Embryonic facial prominence (tissue), 1 donor: ENCODE results near the gene TAGLN2.

Experiments
- DNase-seq: peaks from one replicate; pipeline ENCODE4 v3.0.0-alpha.2; 2016; ENCODE audit errors: extremely low spot score

TAGLN2 gene

DNA sequence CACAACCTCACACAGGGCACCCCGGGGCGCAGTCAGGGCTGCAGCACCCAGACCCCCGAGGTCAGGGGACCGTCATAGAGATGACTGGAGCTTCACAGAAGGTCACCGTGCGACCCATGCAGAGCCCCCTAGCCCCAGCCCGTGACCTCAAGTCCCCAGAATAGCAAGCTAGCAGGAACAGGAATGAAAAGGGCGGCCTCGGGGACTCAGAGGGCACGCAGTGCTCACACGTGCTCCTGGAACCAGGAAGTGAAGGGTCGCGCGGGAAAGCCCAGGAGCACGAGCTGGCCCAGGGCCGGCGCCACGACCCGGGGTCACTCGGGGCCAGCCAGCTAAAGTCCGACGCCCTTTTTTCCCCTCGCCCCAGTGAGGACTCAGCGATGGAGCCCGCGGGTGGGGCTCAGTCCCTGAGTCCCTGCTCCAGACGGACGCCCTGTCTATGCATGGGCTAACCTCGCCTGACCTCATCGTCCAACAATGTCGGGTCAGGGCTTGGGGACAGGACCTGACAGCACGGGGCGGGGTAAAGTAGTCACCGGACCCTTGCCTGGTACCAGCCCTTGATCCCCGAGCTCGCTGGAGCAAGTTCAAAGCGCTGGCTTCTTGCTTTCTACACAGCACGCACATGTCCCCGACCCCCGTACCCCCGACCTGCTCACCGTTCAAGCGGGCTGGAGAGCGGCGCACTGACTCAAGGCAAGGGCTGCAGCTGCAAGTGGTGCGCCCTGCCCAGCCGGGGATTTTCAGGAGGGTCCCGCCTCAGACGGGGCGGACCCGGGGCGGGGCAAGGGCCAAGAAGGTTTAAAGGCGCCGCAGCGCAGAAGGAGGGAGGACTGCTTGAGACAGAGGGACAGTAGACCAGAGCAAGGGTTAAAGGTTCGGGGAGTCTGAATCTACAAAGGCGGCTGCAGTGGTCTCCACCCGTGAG lies at the start of gene TAGLN2:
TAGLN2 (minus strand) TSS at position 717 of the 928 bp plus-strand sequence. CDS start 4,998 bp downstream, outside the sequence.
- peak; percentile 80 for DNase-seq

GRCh38 chr1:159974350-159974965 lies 49.2 kb upstream of the TAGLN2 start:
- no peak for DNase-seq

- no peak for DNase-seq
These were observed 48.1 kb upstream of the TAGLN2 start for GRCh38 chr1:159973350-159973940.

- DNase-seq, result no peak
These were observed 47.3 kb upstream of the TAGLN2 start for GRCh38 chr1:159972443-159973205.

DNA sequence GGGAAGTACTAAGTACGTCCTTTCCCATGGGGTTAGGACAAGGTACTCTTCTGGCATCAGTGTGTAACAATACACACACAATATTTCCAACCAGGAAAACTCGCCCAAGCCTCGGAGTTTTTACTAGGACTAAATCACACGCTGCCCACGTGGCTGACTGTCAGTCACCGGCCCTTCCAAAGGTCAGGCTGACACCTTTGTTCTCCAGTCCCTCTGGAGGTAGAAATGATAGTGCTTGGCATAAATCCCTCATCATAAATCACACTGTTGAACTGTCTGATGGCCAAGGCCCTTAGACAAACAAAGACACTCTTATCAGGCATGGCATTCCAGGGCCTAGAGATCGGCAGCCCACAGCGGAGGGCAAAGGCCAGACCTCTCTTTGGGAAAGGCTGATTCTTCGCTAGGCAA lies 45.6 kb upstream of the TAGLN2 start:
- DNase-seq, result no peak

GRCh38 chr1:159968901-159969300 lies 43.6 kb upstream of the TAGLN2 start:
- DNase-seq, result no peak

GRCh38 chr1:159965263-159965662 lies 40.0 kb upstream of the TAGLN2 start:
- DNase-seq, result no peak

GRCh38 chr1:159964144-159964543 lies 38.8 kb upstream of the TAGLN2 start:
- DNase-seq, result no peak

DNA sequence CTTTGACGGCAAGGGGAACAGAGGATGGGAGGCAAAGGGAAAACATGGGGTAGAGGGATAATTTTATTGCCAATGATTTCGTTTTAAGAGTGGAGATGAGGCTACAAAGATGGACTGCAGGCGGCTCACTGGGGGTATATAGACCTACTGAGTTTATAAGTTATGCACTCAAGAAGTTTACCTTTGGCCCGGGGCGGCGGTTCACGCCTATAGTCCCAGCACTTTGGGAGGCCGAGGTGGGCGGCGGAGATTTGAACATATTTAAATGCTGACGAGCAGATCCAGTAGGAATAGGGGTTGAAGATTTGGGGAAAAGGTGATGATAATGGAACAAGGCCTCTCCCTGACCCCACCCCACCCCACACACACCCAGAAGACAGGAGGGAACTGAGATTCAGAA lies 36.9 kb upstream of the TAGLN2 start:
- no peak for DNase-seq

- DNase-seq, result no peak
These were observed 36.3 kb upstream of the TAGLN2 start for GRCh38 chr1:159961636-159962035.

DNA sequence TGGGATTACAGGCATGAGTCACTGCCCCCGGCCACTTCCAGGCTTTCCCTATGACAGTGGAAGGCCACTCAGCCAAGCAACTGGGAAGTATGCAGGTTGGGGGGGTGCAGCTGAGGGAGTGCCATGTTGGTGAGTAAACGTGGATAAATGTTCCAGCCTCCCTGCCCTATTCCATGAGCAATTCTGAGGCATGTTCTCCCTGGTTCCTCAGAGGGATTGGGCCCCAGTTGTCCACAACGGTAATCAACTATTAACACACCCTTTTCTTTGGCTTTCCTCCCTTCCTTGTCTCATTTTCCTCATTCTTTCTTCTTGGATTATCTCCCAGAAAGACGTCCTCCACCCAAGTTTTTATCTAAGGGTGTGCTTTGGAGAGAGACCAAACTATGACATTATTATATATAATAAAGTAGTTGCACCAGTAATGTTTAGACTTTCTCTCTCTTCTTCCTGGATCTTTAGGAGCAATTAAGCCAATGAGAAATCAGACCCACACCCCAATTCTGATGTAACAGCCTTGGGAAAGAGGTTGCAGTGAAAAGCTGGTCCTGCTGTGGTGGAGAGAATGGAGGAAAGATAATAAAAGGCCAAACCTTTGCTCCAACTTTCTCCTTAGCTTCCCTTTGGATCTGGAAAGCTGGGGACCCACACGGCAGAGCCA lies 35.5 kb upstream of the TAGLN2 start:
- no peak for DNase-seq

GRCh38 chr1:159959451-159959850 lies 34.1 kb upstream of the TAGLN2 start:
- no peak for DNase-seq

GRCh38 chr1:159958719-159959380 lies 33.5 kb upstream of the TAGLN2 start:
- DNase-seq, result no peak

DNA sequence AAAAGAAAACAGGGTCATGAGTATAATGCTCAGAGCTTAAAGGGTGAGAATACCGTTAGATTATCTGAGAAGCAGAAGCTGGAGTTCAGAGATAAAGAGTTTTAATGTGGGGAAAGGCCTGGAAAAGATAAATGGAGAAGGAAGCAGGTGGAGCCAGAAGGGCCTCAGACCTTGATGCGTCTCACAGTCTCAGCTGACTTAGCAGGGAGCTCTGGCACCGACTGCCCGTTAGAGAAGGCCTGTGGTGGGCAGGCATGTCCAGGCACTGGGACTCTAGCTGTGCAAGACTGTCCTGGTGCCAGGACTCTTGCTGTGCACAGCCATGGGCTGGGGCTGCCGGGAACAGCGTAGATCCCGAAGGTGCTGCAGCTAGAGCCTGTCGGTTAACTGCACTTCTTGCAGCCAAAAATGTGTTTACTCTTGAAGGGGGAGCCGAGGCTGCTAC lies 32.5 kb upstream of the TAGLN2 start:
- no peak for DNase-seq

DNA sequence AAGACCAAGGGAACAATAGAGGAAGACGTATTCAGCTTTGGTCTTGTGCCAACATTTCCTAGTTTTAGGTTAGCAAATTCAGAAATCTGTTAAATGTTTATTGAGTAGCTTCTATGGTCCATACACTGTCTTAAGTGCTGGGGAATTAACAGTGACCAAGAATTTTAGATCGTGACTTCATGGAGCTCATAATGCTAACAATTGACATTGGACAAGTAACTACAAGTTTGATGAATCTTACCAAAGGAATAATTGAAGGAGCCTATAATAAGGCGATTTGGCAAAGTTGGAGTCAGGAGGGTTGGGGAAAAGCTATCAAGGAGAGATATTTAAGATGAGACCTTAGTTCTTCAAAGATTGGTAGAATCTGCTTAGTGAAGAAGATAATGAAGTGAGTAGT lies 30.1 kb upstream of the TAGLN2 start:
- DNase-seq, result no peak

- DNase-seq, result no peak
These were observed 28.5 kb upstream of the TAGLN2 start, which contains the start of gene SLAMF9 for GRCh38 chr1:159953536-159954515. Gene SLAMF9 (minus strand): TSS chr1:159954237. CDS start chr1:159954137, 100 bp downstream.

GRCh38 chr1:159952932-159953331 lies 27.6 kb upstream of the TAGLN2 start:
- DNase-seq, result no peak

- no peak for DNase-seq
These were observed 26.2 kb upstream of the TAGLN2 start for GRCh38 chr1:159951551-159951950.

DNA sequence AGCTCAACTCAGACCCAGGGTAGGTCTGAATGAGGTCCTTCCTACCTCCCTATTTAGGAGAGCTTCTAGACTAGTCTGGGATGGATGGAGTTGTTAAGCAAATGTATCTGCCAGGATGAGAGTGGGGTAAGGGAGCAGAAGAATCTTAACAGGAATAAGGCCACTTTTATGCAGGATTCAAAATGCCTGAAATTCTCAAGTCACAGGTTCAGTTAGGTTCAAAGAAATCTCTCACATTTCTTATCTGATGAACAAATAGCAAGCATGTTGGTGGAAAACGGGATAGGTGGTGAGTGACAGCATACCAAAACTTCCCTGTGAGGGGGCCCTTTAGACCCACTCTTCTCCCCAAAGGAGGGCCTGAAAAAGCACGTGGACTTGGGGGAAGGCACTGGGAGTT lies 25.7 kb upstream of the TAGLN2 start:
- DNase-seq, result no peak
